DOHH2 (cell line): ENCODE results near the gene IFNLR1.

Experiments used
- H3F3A ChIP-seq: fragments of 200-600 bp; sonication (generic), shearing (Covaris generic); 2 replicates; pipeline ENCODE4 v1.6.0; 2016; ENCODE audit warnings: antibody characterized with exemption, mild to moderate bottlenecking; ENCODE audit not compliant: control insufficient read depth, insufficient read depth
- H3K27ac ChIP-seq: fragments of 200-600 bp; sonication (generic); 2 replicates; pipeline ENCODE4 v1.5.1; 2014; ENCODE audit warnings: low read depth, mild to moderate bottlenecking, low read length, moderate library complexity
- H3K27me3 ChIP-seq: fragments of 200-600 bp; sonication (generic); 2 replicates; pipeline ENCODE4 v1.6.1; 2014; ENCODE audit warnings: mild to moderate bottlenecking, low read length, mixed read lengths; ENCODE audit not compliant: control insufficient read depth
- H3K36me3 ChIP-seq: fragments of 200-600 bp; sonication (generic); 2 replicates; pipeline ENCODE4 v1.6.1; 2014; ENCODE audit warnings: mild to moderate bottlenecking, low read length, moderate library complexity, mixed read lengths; ENCODE audit not compliant: control insufficient read depth
- H3K4me1 ChIP-seq: fragments of 200-600 bp; sonication (generic); 2 replicates; pipeline ENCODE4 v1.6.1; 2014; ENCODE audit warnings: mild to moderate bottlenecking, low read length, mixed read lengths; ENCODE audit not compliant: control insufficient read depth
- H3K4me2 ChIP-seq: fragments of 200-600 bp; sonication (generic); 2 replicates; pipeline ENCODE4 v1.6.0; 2014; ENCODE audit warnings: mild to moderate bottlenecking, low read length, moderate library complexity
- H3K4me3 ChIP-seq: fragments of 200-600 bp; sonication (generic); 2 replicates; pipeline ENCODE4 v1.5.1; 2014; ENCODE audit warnings: mild to moderate bottlenecking, low read length, mixed read lengths
- H3K79me2 ChIP-seq: fragments of 200-600 bp; sonication (generic); 2 replicates; pipeline ENCODE4 v1.6.1; 2014; ENCODE audit warnings: mild to moderate bottlenecking, low read length, mixed read lengths; ENCODE audit not compliant: control insufficient read depth
- H3K9me2 ChIP-seq: fragments of 200-600 bp; sonication (generic); replicated peaks from 2 replicates; pipeline ENCODE4 v1.6.1; 2014; ENCODE audit warnings: mild to moderate bottlenecking, low read length, mixed read lengths; ENCODE audit not compliant: control insufficient read depth
- H3K9me3 ChIP-seq: fragments of 200-600 bp; sonication (generic); 2 replicates; pipeline ENCODE4 v1.6.1; 2014; ENCODE audit warnings: antibody characterized with exemption, low read length, mixed read lengths; ENCODE audit not compliant: control insufficient read depth, insufficient read depth
- H4K20me1 ChIP-seq: fragments of 200-600 bp; sonication (generic); 2 replicates; pipeline ENCODE4 v1.6.0; 2014; ENCODE audit warnings: low read depth, mild to moderate bottlenecking, antibody characterized with exemption, low read length, moderate library complexity; ENCODE audit not compliant: control insufficient read depth, insufficient read depth
- EZH2phosphoT487 ChIP-seq: fragments of 200-600 bp; sonication (generic); IDR thresholded peaks from 2 replicates; pipeline ENCODE4 v1.6.1; 2017; ENCODE audit warnings: borderline replicate concordance, mild to moderate bottlenecking, antibody characterized with exemption, low read length, moderate library complexity, mixed read lengths
- TF ChIP-seq, protein P1 (sequence below): fragments of 200-600 bp; sonication (generic); IDR thresholded peaks from one replicate; pipeline ENCODE4 v1.5.1; 2014; ENCODE audit warnings: antibody characterized with exemption, mild to moderate bottlenecking, low read depth, low read length; ENCODE audit not compliant: poor library complexity, severe bottlenecking

The IFNLR1 gene

DNA sequence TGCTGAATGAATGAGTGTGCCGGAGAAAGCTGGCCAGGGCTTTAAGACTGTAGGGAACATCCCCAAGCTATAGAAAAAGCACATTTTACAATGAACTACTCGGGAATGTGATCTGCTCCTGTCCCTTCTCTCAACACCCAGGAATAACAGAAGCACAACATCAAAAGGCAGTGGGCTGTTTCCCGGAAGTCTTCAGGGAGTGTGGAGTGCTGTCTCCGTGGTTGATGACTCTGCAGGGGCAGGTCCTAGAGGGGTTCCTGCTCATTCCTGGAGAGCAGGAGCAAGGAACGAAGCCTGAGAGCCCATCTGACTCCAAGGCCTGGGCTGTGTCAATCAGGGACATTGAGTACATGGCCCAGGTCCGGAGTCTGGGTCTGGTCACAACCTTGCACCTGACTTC is 39.3 kb downstream of the IFNLR1 start:
- H3K4me2 ChIP-seq = no peak overlapping the region
- H3K4me1 ChIP-seq = peaks cover 33% of the 10 kb centered on the region
- peaks cover 3% of the 10 kb centered on the region; the same call in 1 of the 2 replicates for H3K27me3 ChIP-seq
- H3K9me2 ChIP-seq = no peaks in the 10 kb centered on the region
- H3K27ac ChIP-seq = no peak overlapping the region
- peaks cover 15% of the 10 kb centered on the region for H3K79me2 ChIP-seq
- no peak overlapping the region for H3K4me3 ChIP-seq
- TF ChIP-seq, protein P1, sequence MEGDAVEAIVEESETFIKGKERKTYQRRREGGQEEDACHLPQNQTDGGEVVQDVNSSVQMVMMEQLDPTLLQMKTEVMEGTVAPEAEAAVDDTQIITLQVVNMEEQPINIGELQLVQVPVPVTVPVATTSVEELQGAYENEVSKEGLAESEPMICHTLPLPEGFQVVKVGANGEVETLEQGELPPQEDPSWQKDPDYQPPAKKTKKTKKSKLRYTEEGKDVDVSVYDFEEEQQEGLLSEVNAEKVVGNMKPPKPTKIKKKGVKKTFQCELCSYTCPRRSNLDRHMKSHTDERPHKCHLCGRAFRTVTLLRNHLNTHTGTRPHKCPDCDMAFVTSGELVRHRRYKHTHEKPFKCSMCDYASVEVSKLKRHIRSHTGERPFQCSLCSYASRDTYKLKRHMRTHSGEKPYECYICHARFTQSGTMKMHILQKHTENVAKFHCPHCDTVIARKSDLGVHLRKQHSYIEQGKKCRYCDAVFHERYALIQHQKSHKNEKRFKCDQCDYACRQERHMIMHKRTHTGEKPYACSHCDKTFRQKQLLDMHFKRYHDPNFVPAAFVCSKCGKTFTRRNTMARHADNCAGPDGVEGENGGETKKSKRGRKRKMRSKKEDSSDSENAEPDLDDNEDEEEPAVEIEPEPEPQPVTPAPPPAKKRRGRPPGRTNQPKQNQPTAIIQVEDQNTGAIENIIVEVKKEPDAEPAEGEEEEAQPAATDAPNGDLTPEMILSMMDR = no peak
- no peak for TF ChIP-seq EZH2phosphoT487
- H3F3A ChIP-seq = peaks cover 13% of the 10 kb centered on the region
- H4K20me1 ChIP-seq = no peaks in the 10 kb centered on the region
- H3K9me3 ChIP-seq = no peaks in the 10 kb centered on the region
- no peaks in the 10 kb centered on the region; the same call in none of the 2 replicates for H3K36me3 ChIP-seq

DNA sequence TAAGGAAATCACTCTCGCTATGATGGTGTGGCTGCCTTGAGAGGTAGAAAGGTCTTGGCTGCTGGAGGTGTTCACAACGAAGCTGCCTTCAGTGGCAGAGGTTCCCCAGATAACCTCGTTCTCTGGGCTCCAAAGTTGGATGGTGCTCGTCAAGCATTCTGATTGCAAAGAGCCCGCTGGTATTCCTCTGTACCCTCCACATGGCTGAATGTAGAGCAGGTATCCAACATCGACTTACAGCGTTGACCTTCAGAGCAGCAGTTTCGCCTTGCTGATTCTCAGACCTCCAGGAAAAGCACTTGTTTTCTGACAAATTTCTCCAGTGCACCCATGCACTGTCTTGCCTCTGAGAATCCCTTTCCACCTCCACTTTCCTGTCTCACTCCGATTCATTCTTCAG is 39.9 kb downstream of the IFNLR1 start:
- H4K20me1 ChIP-seq = no peaks in the 10 kb centered on the region
- H3K27me3 ChIP-seq = peaks cover 3% of the 10 kb centered on the region; the same call in 1 of the 2 replicates
- no peak for TF ChIP-seq EZH2phosphoT487
- TF ChIP-seq, protein P1 = no peak
- H3K36me3 ChIP-seq = no peaks in the 10 kb centered on the region; the same call in 1 of the 2 replicates
- H3F3A ChIP-seq = peaks cover 13% of the 10 kb centered on the region
- no peaks in the 10 kb centered on the region for H3K9me2 ChIP-seq
- H3K4me1 ChIP-seq = peaks cover 28% of the 10 kb centered on the region
- no peak overlapping the region for H3K4me3 ChIP-seq
- no peak overlapping the region for H3K4me2 ChIP-seq
- H3K9me3 ChIP-seq = no peaks in the 10 kb centered on the region
- H3K79me2 ChIP-seq = peaks cover 8% of the 10 kb centered on the region
- H3K27ac ChIP-seq = no peak overlapping the region

DNA sequence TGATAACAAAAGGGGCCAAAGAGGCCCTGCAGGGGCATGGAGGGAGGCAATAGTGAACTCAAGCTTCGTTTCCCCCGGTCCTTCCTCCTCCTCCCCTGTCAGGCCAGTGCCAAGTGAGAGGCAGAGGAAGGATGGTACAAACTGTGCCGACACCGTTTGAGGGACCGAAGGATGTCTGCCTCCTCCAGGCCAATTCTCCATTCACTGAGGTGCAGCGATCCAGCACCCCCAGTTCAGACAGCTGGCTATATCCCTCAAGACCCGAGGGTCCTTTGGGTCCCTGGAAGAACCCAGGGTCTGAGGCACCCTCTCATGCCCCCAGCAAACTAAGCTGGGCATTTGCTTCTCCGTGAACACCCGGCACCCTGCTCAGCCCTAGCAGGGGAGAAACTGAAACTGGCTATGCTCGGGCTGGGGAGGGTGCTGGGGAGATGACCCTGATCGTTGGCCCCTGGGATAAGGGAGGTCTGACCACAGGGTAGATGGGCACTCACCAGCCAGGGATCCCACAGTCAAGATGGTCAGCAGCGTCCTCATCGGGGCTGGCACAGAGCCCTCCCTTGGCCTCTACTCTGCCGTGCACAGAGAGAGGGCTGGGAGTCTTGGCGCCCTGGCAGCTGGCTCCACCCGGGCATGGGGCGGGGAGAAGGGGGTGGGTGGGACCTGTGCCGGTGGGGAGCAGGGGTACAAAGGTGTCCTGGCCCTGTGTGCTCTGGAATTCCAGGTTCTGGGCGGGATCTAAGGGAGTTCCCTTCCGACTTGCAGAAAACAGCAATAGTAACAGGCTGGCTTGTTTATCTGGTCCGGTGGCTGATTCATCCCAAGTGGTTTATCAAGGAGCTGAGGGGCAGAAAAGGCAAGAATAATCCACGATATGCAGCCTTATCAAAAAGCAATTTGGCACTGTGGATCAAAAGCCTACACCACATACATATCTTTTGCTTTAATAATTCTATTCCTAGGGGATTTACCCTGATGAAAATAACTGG is 44.2 kb downstream of the IFNLR1 start, which contains the start of gene IL22RA1:
Gene IL22RA1, minus strand, starts transcription at position 595 of the 989 bp plus-strand sequence. Its CDS starts 58 bp downstream, at position 537.
- no peaks in the 10 kb centered on the region for H3K9me2 ChIP-seq
- no peaks in the 10 kb centered on the region for H3K9me3 ChIP-seq
- H3K27me3 ChIP-seq = peaks cover 3% of the 10 kb centered on the region; the same call in 1 of the 2 replicates
- 0 out of 2 replicates have a peak, but pooled peaks cover 8% of the 10 kb centered on the region for H3K4me1 ChIP-seq
- H3K79me2 ChIP-seq = no peaks in the 10 kb centered on the region
- TF ChIP-seq, protein P1 = no peak
- TF ChIP-seq EZH2phosphoT487 = no peak
- no peak within 1 kb of the TSS for H3K27ac ChIP-seq
- no peak within 1 kb of the TSS for H3K4me3 ChIP-seq
- H3F3A ChIP-seq = no peaks in the 10 kb centered on the region
- no peak within 1 kb of the TSS for H3K4me2 ChIP-seq
- no peaks in the 10 kb centered on the region for H4K20me1 ChIP-seq
- H3K36me3 ChIP-seq = no peaks in the 10 kb centered on the region
